KMS-11 (cell line): Measurements from ENCODE around the gene C1QL4.
"Not testable (repeated sequence)": the region's sequence is repeated elsewhere in the genome, so short reads cannot be mapped to it uniquely, and the experiment has no call there.

ENCODE experiments used
- H2AFZ ChIP-seq: fragments of 200-600 bp; sonication (generic); 2 replicates; pipeline ENCODE4 v1.6.1; 2016; ENCODE audit warnings: antibody characterized with exemption, mixed run types, low read depth
- H3K27ac ChIP-seq: fragments of 200-600 bp; sonication (generic); 2 replicates; pipeline ENCODE4 v1.6.1; 2016; ENCODE audit warnings: mild to moderate bottlenecking, mixed run types
- H3K27me3 ChIP-seq: fragments of 200-600 bp; sonication (generic); 2 replicates; pipeline ENCODE4 v1.6.1; 2017; ENCODE audit warnings: mild to moderate bottlenecking, low read depth, mixed run types, moderate library complexity; ENCODE audit not compliant: insufficient read depth
- H3K36me3 ChIP-seq: fragments of 200-600 bp; sonication (generic); 2 replicates; pipeline ENCODE4 v1.6.1; 2017; ENCODE audit warnings: mild to moderate bottlenecking, mixed run types; ENCODE audit not compliant: insufficient read depth
- H3K4me1 ChIP-seq: fragments of 200-600 bp; sonication (generic); 2 replicates; pipeline ENCODE4 v1.6.1; 2016; ENCODE audit warnings: mild to moderate bottlenecking, low read depth, mixed run types; ENCODE audit not compliant: poor library complexity, severe bottlenecking
- H3K4me2 ChIP-seq: fragments of 200-600 bp; sonication (generic); 2 replicates; pipeline ENCODE4 v1.7.0; 2016; ENCODE audit warnings: mild to moderate bottlenecking, mixed run types
- H3K4me3 ChIP-seq: fragments of 200-600 bp; sonication (generic); IDR thresholded peaks from 2 replicates; pipeline ENCODE4 v1.6.1; 2017; ENCODE audit warnings: low read depth, low read length, mixed read lengths; ENCODE audit not compliant: insufficient read depth
- H3K79me2 ChIP-seq: fragments of 200-600 bp; sonication (generic); 2 replicates; pipeline ENCODE4 v1.6.1; 2016; ENCODE audit warnings: low read depth, mixed run types; ENCODE audit not compliant: insufficient read depth
- H3K9ac ChIP-seq: fragments of 200-600 bp; sonication (generic); 2 replicates; pipeline ENCODE4 v1.6.1; 2016; ENCODE audit warnings: mild to moderate bottlenecking, mixed run types
- H4K20me1 ChIP-seq: fragments of 200-600 bp; sonication (generic); 2 replicates; pipeline ENCODE4 v1.6.1; 2016; ENCODE audit warnings: mild to moderate bottlenecking, mixed run types; ENCODE audit not compliant: insufficient read depth
- CTCF ChIP-seq: fragments of 200-600 bp; sonication (generic); conservative IDR thresholded peaks from 2 replicates; pipeline ENCODE4 v1.6.1; 2017; ENCODE audit warnings: low read depth, mild to moderate bottlenecking, antibody characterized with exemption, low read length, moderate library complexity, mixed read lengths

Gene C1QL4

GRCh38 chr12:49336645-49337584, at the start of gene C1QL4:
Gene C1QL4 (minus strand): TSS chr12:49337188. CDS start chr12:49336477, 711 bp downstream.
- H3K4me3 ChIP-seq: no peak within 1 kb of the TSS
- peak within 1 kb of the TSS; percentile 72 for H3K4me2 ChIP-seq
- H3K79me2 ChIP-seq: no peaks in the 10 kb centered on the region
- H2AFZ ChIP-seq: peak within 1 kb of the TSS; percentile 86
- peak; percentile 91 for TF ChIP-seq CTCF
- peaks cover 9% of the 10 kb centered on the region; the same call in 1 of the 2 replicates for H3K27me3 ChIP-seq
- H3K4me1 ChIP-seq: no peaks in the 10 kb centered on the region
- no peaks in the 10 kb centered on the region for H4K20me1 ChIP-seq
- no peaks in the 10 kb centered on the region for H3K36me3 ChIP-seq
- H3K27ac ChIP-seq: no peak within 1 kb of the TSS
- no peak within 1 kb of the TSS for H3K9ac ChIP-seq

GRCh38 chr12:49380184-49380583, 43.2 kb upstream of the C1QL4 start:
- not testable (repeated sequence) for H3K4me1 ChIP-seq, H3K9ac ChIP-seq, H2AFZ ChIP-seq, H3K4me3 ChIP-seq, H3K27ac ChIP-seq, H3K27me3 ChIP-seq, H3K4me2 ChIP-seq, H3K36me3 ChIP-seq
- peaks cover 97% of the 10 kb centered on the region for H3K79me2 ChIP-seq
- peaks cover 28% of the 10 kb centered on the region for H4K20me1 ChIP-seq

GRCh38 chr12:49377386-49377785, 40.4 kb upstream of the C1QL4 start:
- no peak overlapping the region for H2AFZ ChIP-seq
- H3K79me2 ChIP-seq: peaks cover 96% of the 10 kb centered on the region

GRCh38 chr12:49375406-49375805, 38.4 kb upstream of the C1QL4 start:
- TF ChIP-seq CTCF: no peak
- Histone ChIP-seq H3K27me3 (no peaks in the 10 kb centered on the region), H3K4me3 (no peak overlapping the region), H3K4me2 (no peak overlapping the region), H4K20me1 (peaks cover 15% of the 10 kb centered on the region), H2AFZ (no peak overlapping the region), H3K9ac (no peak overlapping the region), H3K4me1 (peaks cover 45% of the 10 kb centered on the region), H3K36me3 (no peaks in the 10 kb centered on the region), H3K79me2 (peaks cover 98% of the 10 kb centered on the region), H3K27ac (peak overlapping the region; percentile 20; the same call in 1 of the 2 replicates)

More at GRCh38 chr12:49377386-49377785, 40.4 kb upstream of the C1QL4 start:
- H3K4me1 ChIP-seq: peaks cover 26% of the 10 kb centered on the region
- H3K27me3 ChIP-seq: no peaks in the 10 kb centered on the region
- no peak overlapping the region for H3K9ac ChIP-seq
- peaks cover 25% of the 10 kb centered on the region for H4K20me1 ChIP-seq
- TF ChIP-seq CTCF: no peak
- no peak overlapping the region for H3K27ac ChIP-seq
- no peak overlapping the region for H3K4me3 ChIP-seq
- H3K4me2 ChIP-seq: no peak overlapping the region
- no peaks in the 10 kb centered on the region for H3K36me3 ChIP-seq

GRCh38 chr12:49370539-49370938, 33.6 kb upstream of the C1QL4 start:
- H3K4me2 ChIP-seq: peak overlapping the region; percentile 69

More at GRCh38 chr12:49370539-49370938, 33.6 kb upstream of the C1QL4 start:
- no peak for TF ChIP-seq CTCF
- Histone ChIP-seq H3K79me2 (peaks cover 79% of the 10 kb centered on the region), H3K27ac (peak overlapping the region; percentile 81; the same call in 1 of the 2 replicates), H3K4me3 (no peak overlapping the region), H2AFZ (no peak overlapping the region), H3K9ac (no peak overlapping the region), H3K4me1 (peaks cover 67% of the 10 kb centered on the region), H3K27me3 (no peaks in the 10 kb centered on the region), H3K36me3 (no peaks in the 10 kb centered on the region), H4K20me1 (peaks cover 13% of the 10 kb centered on the region)
